DOHH2 (cell line): ENCODE data around the gene CLDN24.

Experiments
- H3F3A ChIP-seq: fragments of 200-600 bp; sonication (generic), shearing (Covaris generic); 2 replicates; pipeline ENCODE4 v1.6.0; 2016; ENCODE audit warnings: antibody characterized with exemption, mild to moderate bottlenecking; ENCODE audit not compliant: control insufficient read depth, insufficient read depth
- H3K27ac ChIP-seq: fragments of 200-600 bp; sonication (generic); 2 replicates; pipeline ENCODE4 v1.5.1; 2014; ENCODE audit warnings: low read depth, mild to moderate bottlenecking, low read length, moderate library complexity
- H3K27me3 ChIP-seq: fragments of 200-600 bp; sonication (generic); 2 replicates; pipeline ENCODE4 v1.6.1; 2014; ENCODE audit warnings: mild to moderate bottlenecking, low read length, mixed read lengths; ENCODE audit not compliant: control insufficient read depth
- H3K36me3 ChIP-seq: fragments of 200-600 bp; sonication (generic); 2 replicates; pipeline ENCODE4 v1.6.1; 2014; ENCODE audit warnings: mild to moderate bottlenecking, low read length, moderate library complexity, mixed read lengths; ENCODE audit not compliant: control insufficient read depth
- H3K4me1 ChIP-seq: fragments of 200-600 bp; sonication (generic); 2 replicates; pipeline ENCODE4 v1.6.1; 2014; ENCODE audit warnings: mild to moderate bottlenecking, low read length, mixed read lengths; ENCODE audit not compliant: control insufficient read depth
- H3K4me2 ChIP-seq: fragments of 200-600 bp; sonication (generic); 2 replicates; pipeline ENCODE4 v1.6.0; 2014; ENCODE audit warnings: mild to moderate bottlenecking, low read length, moderate library complexity
- H3K4me3 ChIP-seq: fragments of 200-600 bp; sonication (generic); 2 replicates; pipeline ENCODE4 v1.5.1; 2014; ENCODE audit warnings: mild to moderate bottlenecking, low read length, mixed read lengths
- H3K79me2 ChIP-seq: fragments of 200-600 bp; sonication (generic); 2 replicates; pipeline ENCODE4 v1.6.1; 2014; ENCODE audit warnings: mild to moderate bottlenecking, low read length, mixed read lengths; ENCODE audit not compliant: control insufficient read depth
- H3K9me2 ChIP-seq: fragments of 200-600 bp; sonication (generic); replicated peaks from 2 replicates; pipeline ENCODE4 v1.6.1; 2014; ENCODE audit warnings: mild to moderate bottlenecking, low read length, mixed read lengths; ENCODE audit not compliant: control insufficient read depth
- H3K9me3 ChIP-seq: fragments of 200-600 bp; sonication (generic); 2 replicates; pipeline ENCODE4 v1.6.1; 2014; ENCODE audit warnings: antibody characterized with exemption, low read length, mixed read lengths; ENCODE audit not compliant: control insufficient read depth, insufficient read depth
- H4K20me1 ChIP-seq: fragments of 200-600 bp; sonication (generic); 2 replicates; pipeline ENCODE4 v1.6.0; 2014; ENCODE audit warnings: low read depth, mild to moderate bottlenecking, antibody characterized with exemption, low read length, moderate library complexity; ENCODE audit not compliant: control insufficient read depth, insufficient read depth
- EZH2phosphoT487 ChIP-seq: fragments of 200-600 bp; sonication (generic); IDR thresholded peaks from 2 replicates; pipeline ENCODE4 v1.6.1; 2017; ENCODE audit warnings: borderline replicate concordance, mild to moderate bottlenecking, antibody characterized with exemption, low read length, moderate library complexity, mixed read lengths
- TF ChIP-seq, protein P1 (sequence below): fragments of 200-600 bp; sonication (generic); IDR thresholded peaks from one replicate; pipeline ENCODE4 v1.5.1; 2014; ENCODE audit warnings: antibody characterized with exemption, mild to moderate bottlenecking, low read depth, low read length; ENCODE audit not compliant: poor library complexity, severe bottlenecking

CLDN24 gene

DNA sequence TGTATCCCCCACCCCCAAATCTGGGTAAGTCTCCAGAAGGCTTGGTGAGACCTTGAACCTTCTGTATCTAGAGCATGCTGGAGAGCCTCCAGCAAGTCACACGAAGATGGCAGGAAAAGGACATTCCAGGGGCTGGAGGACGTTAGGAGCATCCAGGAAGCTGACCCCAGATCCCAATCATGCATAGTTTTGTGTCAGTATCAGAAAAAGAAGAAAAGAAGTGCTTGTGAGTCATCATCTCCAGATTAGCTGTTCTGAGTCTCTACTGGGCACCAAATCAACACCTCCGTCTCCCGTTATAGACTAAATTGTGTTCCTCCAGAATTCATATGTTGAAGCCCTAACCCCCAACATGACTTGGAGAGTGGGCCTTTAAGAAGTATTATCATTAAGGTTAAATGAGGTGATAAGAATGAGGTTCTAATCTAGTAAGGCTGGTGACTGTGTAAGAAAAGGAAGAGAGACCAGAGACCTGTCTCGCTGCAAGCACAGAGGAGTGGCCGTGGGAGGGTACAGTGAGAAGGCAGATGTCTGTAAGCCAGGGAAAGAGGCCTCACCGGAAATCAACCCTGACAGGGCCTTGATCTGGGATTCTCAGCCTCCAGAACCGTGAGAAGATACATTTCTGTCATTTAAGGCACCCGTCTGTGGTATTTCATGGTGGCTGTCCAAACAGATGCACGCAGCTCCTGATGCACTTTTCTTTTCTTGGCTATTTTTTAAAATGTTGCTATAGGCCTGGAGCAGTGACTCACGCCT lies 38.1 kb upstream of the CLDN24 start:
- H3K79me2 ChIP-seq: no peaks in the 10 kb centered on the region
- no peaks in the 10 kb centered on the region for H3K9me3 ChIP-seq
- no peaks in the 10 kb centered on the region for H3K4me1 ChIP-seq
- no peaks in the 10 kb centered on the region for H3K36me3 ChIP-seq
- TF ChIP-seq, protein P1, sequence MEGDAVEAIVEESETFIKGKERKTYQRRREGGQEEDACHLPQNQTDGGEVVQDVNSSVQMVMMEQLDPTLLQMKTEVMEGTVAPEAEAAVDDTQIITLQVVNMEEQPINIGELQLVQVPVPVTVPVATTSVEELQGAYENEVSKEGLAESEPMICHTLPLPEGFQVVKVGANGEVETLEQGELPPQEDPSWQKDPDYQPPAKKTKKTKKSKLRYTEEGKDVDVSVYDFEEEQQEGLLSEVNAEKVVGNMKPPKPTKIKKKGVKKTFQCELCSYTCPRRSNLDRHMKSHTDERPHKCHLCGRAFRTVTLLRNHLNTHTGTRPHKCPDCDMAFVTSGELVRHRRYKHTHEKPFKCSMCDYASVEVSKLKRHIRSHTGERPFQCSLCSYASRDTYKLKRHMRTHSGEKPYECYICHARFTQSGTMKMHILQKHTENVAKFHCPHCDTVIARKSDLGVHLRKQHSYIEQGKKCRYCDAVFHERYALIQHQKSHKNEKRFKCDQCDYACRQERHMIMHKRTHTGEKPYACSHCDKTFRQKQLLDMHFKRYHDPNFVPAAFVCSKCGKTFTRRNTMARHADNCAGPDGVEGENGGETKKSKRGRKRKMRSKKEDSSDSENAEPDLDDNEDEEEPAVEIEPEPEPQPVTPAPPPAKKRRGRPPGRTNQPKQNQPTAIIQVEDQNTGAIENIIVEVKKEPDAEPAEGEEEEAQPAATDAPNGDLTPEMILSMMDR: no peak
- TF ChIP-seq EZH2phosphoT487: no peak
- no peaks in the 10 kb centered on the region for H3K27me3 ChIP-seq
- H3K27ac ChIP-seq: no peak overlapping the region
- H4K20me1 ChIP-seq: no peaks in the 10 kb centered on the region
- H3K9me2 ChIP-seq: no peaks in the 10 kb centered on the region
- no peak overlapping the region for H3K4me2 ChIP-seq
- no peaks in the 10 kb centered on the region for H3F3A ChIP-seq
- H3K4me3 ChIP-seq: no peak overlapping the region

DNA sequence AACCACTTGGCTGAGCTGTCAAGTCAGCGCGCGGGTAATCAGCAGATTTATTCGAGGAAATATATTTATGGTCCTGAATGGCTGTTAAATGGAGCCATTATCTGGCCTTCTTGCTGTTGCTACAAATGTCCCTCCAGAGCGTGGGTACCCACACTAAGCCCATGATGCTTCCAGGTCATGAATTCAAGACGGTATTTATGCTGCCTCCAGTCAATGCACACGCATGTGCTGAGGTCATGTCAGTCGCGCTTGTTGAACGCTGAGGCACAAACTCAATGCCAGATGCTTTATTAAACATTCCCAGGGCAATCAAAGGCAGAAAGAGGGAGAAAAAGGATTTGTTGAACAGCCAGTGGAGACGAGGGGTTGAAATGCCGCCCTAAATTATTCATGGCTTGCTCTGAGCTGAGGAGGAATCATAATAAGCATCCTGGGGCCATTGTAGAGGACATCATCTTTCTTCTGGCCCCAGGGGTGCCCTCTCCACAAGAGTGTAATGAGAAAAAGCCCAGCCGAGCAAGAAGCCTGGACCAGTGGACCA lies 36.1 kb upstream of the CLDN24 start:
- Histone ChIP-seq H3K4me3 (no peak overlapping the region), H3K9me2 (no peaks in the 10 kb centered on the region), H3K27me3 (no peaks in the 10 kb centered on the region)

DNA sequence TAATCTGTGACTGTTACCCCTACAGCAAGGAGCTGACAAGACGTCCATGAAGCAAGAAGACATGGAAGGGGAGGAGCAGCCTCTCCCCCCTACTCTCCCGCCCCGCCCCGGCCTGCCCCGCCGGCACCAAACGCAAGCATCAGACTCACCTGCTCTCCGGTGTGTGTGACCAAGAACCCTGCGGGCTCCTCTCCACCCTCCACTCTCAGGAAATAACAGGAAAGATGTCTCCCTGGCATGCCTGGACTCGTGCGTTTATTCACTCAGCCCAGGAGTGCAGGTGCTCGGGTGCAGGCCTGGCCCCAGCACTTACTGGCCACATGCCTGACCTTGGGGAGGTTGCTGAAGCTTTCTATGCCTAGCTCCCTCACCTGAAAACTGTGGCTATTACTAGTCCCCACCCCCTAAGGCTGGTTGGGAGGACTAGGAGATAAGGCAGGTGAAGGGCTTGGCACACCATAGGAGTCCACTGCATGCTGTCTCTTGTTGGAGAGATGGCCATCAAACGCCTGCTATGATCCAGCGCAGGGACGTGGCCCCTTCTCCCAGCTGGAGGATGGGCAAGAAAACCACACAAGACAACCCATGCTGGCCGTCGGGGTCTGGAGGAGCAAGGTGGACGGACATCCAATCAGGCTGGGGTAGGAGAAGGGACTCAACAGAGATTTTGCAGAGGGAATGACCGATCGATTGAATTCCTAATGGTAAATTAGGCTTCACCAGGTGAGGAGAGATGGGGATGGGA lies 34.9 kb upstream of the CLDN24 start:
- Histone ChIP-seq H4K20me1 (no peaks in the 10 kb centered on the region), H3K36me3 (no peaks in the 10 kb centered on the region), H3K4me3 (no peak overlapping the region), H3K4me1 (no peaks in the 10 kb centered on the region), H3K79me2 (no peaks in the 10 kb centered on the region), H3F3A (no peaks in the 10 kb centered on the region), H3K9me3 (no peaks in the 10 kb centered on the region), H3K27ac (no peak overlapping the region), H3K27me3 (no peaks in the 10 kb centered on the region), H3K4me2 (no peak overlapping the region), H3K9me2 (no peaks in the 10 kb centered on the region)
- TF ChIP-seq, protein P1: no peak
- TF ChIP-seq EZH2phosphoT487: no peak

More for the DNA sequence above, 36.1 kb upstream of the CLDN24 start:
- Histone ChIP-seq H3K27ac (no peak overlapping the region), H3K36me3 (no peaks in the 10 kb centered on the region), H3K4me1 (no peaks in the 10 kb centered on the region), H3K9me3 (no peaks in the 10 kb centered on the region), H4K20me1 (no peaks in the 10 kb centered on the region), H3K4me2 (no peak overlapping the region), H3K79me2 (no peaks in the 10 kb centered on the region), H3F3A (no peaks in the 10 kb centered on the region)
- TF ChIP-seq, protein P1: no peak
- TF ChIP-seq EZH2phosphoT487: no peak
